ENCODE data around the gene RFPL3.

Gene RFPL3

GRCh38 chr22:32324505-32325415 lies 32.9 kb upstream of the RFPL3 start:
- DNase-seq (ENCODE audit: low read depth in 1 of 2, low spot score in 1 of 2), result no peak
- in situ Hi-C loops (cut with HindIII; ENCODE audit: low pct_unique_long_range_greater_than_20kb, low sequenced_read_pairs), result no loop called here
- no peak for TF ChIP-seq JUND (IDR thresholded peaks at IDR 0.05; ENCODE audit: low read depth)

GRCh38 chr22:32325416-32325801 lies 32.3 kb upstream of the RFPL3 start:
- DNase-seq (ENCODE audit: low read depth in 1 of 2, low spot score in 1 of 2), result no peak
- in situ Hi-C loops (cut with HindIII; ENCODE audit: low pct_unique_long_range_greater_than_20kb, low sequenced_read_pairs), result no loop called here
- TF ChIP-seq JUND (IDR thresholded peaks at IDR 0.05; ENCODE audit: low read depth), result no peak

- in situ Hi-C loops (cut with HindIII; ENCODE audit: low pct_unique_long_range_greater_than_20kb, low sequenced_read_pairs), result no loop called here
- DNase-seq (ENCODE audit: low read depth in 1 of 2, low spot score in 1 of 2), result no peak
- no peak for TF ChIP-seq JUND (IDR thresholded peaks at IDR 0.05; ENCODE audit: low read depth)
Measured at GRCh38 chr22:32325811-32326237, 31.8 kb upstream of the RFPL3 start.

- DNase-seq (ENCODE audit: low read depth in 1 of 2, low spot score in 1 of 2), result no peak
- no peak for TF ChIP-seq JUND (IDR thresholded peaks at IDR 0.05; ENCODE audit: low read depth)
- in situ Hi-C loops (cut with HindIII; ENCODE audit: low pct_unique_long_range_greater_than_20kb, low sequenced_read_pairs), result no loop called here
Measured at GRCh38 chr22:32326647-32327046, 31.0 kb upstream of the RFPL3 start.

GRCh38 chr22:32327066-32327465 lies 30.6 kb upstream of the RFPL3 start:
- in situ Hi-C loops (cut with HindIII; ENCODE audit: low pct_unique_long_range_greater_than_20kb, low sequenced_read_pairs), result no loop called here
- no peak for TF ChIP-seq JUND (IDR thresholded peaks at IDR 0.05; ENCODE audit: low read depth)
- no peak for DNase-seq (ENCODE audit: low read depth in 1 of 2, low spot score in 1 of 2)

GRCh38 chr22:32327596-32328171 lies 30.0 kb upstream of the RFPL3 start:
- TF ChIP-seq JUND (IDR thresholded peaks at IDR 0.05; ENCODE audit: low read depth), result no peak
- in situ Hi-C loops (cut with HindIII; ENCODE audit: low pct_unique_long_range_greater_than_20kb, low sequenced_read_pairs), result no loop called here
- no peak for DNase-seq (ENCODE audit: low read depth in 1 of 2, low spot score in 1 of 2)

- in situ Hi-C loops (cut with HindIII; ENCODE audit: low pct_unique_long_range_greater_than_20kb, low sequenced_read_pairs), result no loop called here
- no peak for TF ChIP-seq JUND (IDR thresholded peaks at IDR 0.05; ENCODE audit: low read depth)
- DNase-seq (ENCODE audit: low read depth in 1 of 2, low spot score in 1 of 2), result no peak
Measured at GRCh38 chr22:32328306-32329201, 29.1 kb upstream of the RFPL3 start.

- in situ Hi-C loops (cut with HindIII; ENCODE audit: low pct_unique_long_range_greater_than_20kb, low sequenced_read_pairs), result no loop called here
- DNase-seq (ENCODE audit: low read depth in 1 of 2, low spot score in 1 of 2), result no peak
- TF ChIP-seq JUND (IDR thresholded peaks at IDR 0.05; ENCODE audit: low read depth), result no peak
Measured at GRCh38 chr22:32329202-32329645, 28.4 kb upstream of the RFPL3 start.

GRCh38 chr22:32331236-32331917 lies 26.3 kb upstream of the RFPL3 start:
- in situ Hi-C loops (cut with HindIII; ENCODE audit: low pct_unique_long_range_greater_than_20kb, low sequenced_read_pairs), result no loop called here
- no peak for DNase-seq (ENCODE audit: low read depth in 1 of 2, low spot score in 1 of 2)
- TF ChIP-seq JUND (IDR thresholded peaks at IDR 0.05; ENCODE audit: low read depth), result no peak

- DNase-seq (ENCODE audit: low read depth in 1 of 2, low spot score in 1 of 2), result no peak
- TF ChIP-seq JUND (IDR thresholded peaks at IDR 0.05; ENCODE audit: low read depth), result no peak
- in situ Hi-C loops (cut with HindIII; ENCODE audit: low pct_unique_long_range_greater_than_20kb, low sequenced_read_pairs), result no loop called here
Measured at GRCh38 chr22:32331918-32332725, 25.5 kb upstream of the RFPL3 start.

GRCh38 chr22:32333141-32333768 lies 24.4 kb upstream of the RFPL3 start:
- no peak for DNase-seq (ENCODE audit: low read depth in 1 of 2, low spot score in 1 of 2)
- TF ChIP-seq JUND (IDR thresholded peaks at IDR 0.05; ENCODE audit: low read depth), result no peak
- in situ Hi-C loops (cut with HindIII; ENCODE audit: low pct_unique_long_range_greater_than_20kb, low sequenced_read_pairs), result no loop called here
